BJ (cell line): ENCODE results near the gene CD4. TPM values are rescaled to one million over a fixed set of nuclear protein-coding genes. Genes with fewer than 3 reads are reported as not detected.
"Not testable (repeated sequence)": the region's sequence is repeated elsewhere in the genome, so short reads cannot be mapped to it uniquely, and the experiment has no call there.

Experiments
- CTCF ChIA-PET: fragments of 350-600 bp; formaldehyde crosslinking; extraction: SDS; loops from one replicate; lab custom pipeline; 2021; ENCODE audit warnings: antibody characterized with exemption, inconsistent platforms; lab: Yijun Ruan, JAX
- POLR2A ChIA-PET: fragments of 300-600 bp; sonication (Branson Sonifier 250); formaldehyde crosslinking; extraction: SDS; loops from one replicate; lab custom pipeline; 2021; ENCODE audit warnings: antibody characterized with exemption; lab: Charles Lee
- DNase-seq: peaks from one replicate; pipeline ENCODE4 v3.0.0-alpha.2; 2011; ENCODE audit warnings: low read depth
- H3K27me3 ChIP-seq: 2 replicates; pipeline ENCODE4 v1.6.0; 2011; ENCODE audit warnings: low read length; ENCODE audit not compliant: control insufficient read depth, insufficient read depth
- H3K36me3 ChIP-seq: 2 replicates; pipeline ENCODE4 v1.5.1; 2011; ENCODE audit warnings: low read length; ENCODE audit not compliant: control insufficient read depth, insufficient read depth
- H3K4me3 ChIP-seq: 2 replicates; pipeline ENCODE4 v1.5.1; 2011; ENCODE audit warnings: low read depth, mild to moderate bottlenecking, control low read depth, low read length
- CTCF ChIP-seq: IDR thresholded peaks from 2 replicates; pipeline ENCODE4 v1.5.1; 2011; ENCODE audit warnings: low read depth, mild to moderate bottlenecking, control low read depth, inconsistent platforms, low read length, moderate library complexity; ENCODE audit not compliant: insufficient read depth
- polyA plus RNA-seq: library from polyadenylated mRNA; depleted of rRNA; stranded (reverse); fragments of >200 nt; gene quantifications from 2 replicates; pipeline ENCODE4 v1.2.3, GENCODE V29; 2011

The CD4 gene
- polyA plus RNA-seq, 1 experiment: 0.42 TPM

GRCh38 chr12:6860116-6860515 lies 70.8 kb downstream of the CD4 start:
- POLR2A ChIA-PET: no interaction called here
- H3K36me3 ChIP-seq: peaks cover 59% of the 10 kb centered on the region
- CTCF ChIA-PET: interaction anchor here (1.1 to 3.5 kb wide), 4 partner anchors 9 to 107 kb away, joined by 4 to 15 read pairs (median 8); partner anchors contain the start of genes MLF2 and SPSB2
- no peak for TF ChIP-seq CTCF
- DNase-seq: no peak
- no peak overlapping the region for H3K4me3 ChIP-seq
- no peaks in the 10 kb centered on the region for H3K27me3 ChIP-seq

- no peak for TF ChIP-seq CTCF
- H3K27me3 ChIP-seq: no peaks in the 10 kb centered on the region
- no peak overlapping the region for H3K4me3 ChIP-seq
- peaks cover 56% of the 10 kb centered on the region for H3K36me3 ChIP-seq
- DNase-seq: no peak
- POLR2A ChIA-PET: no interaction called here
- CTCF ChIA-PET: interaction anchor here (1.1 to 3.5 kb wide), 3 partner anchors 8 to 11 kb away, joined by 3 to 15 read pairs (median 10); partner anchors contain the start of gene SPSB2
These were observed 71.6 kb downstream of the CD4 start for GRCh38 chr12:6860942-6861341.

GRCh38 chr12:6861391-6861790 lies 72.1 kb downstream of the CD4 start:
- ChIA-PET POLR2A (no interaction called here), CTCF (interaction anchor here (1.1 to 3.5 kb wide), 3 partner anchors 7 to 11 kb away, joined by 3 to 15 read pairs (median 10); partner anchors contain the start of gene SPSB2)
- Histone ChIP-seq H3K27me3 (no peaks in the 10 kb centered on the region), H3K36me3 (peaks cover 53% of the 10 kb centered on the region), H3K4me3 (no peak overlapping the region)
- no peak for DNase-seq
- no peak for TF ChIP-seq CTCF

- ChIA-PET CTCF (interaction anchor here (1.4 to 1.8 kb wide), 2 partner anchors 9 to 11 kb away, joined by 5 to 7 read pairs; partner anchors contain the start of genes SPSB2 and USP5), POLR2A (no interaction called here)
- peaks cover 47% of the 10 kb centered on the region for H3K36me3 ChIP-seq
- no peak overlapping the region for H3K4me3 ChIP-seq
- no peaks in the 10 kb centered on the region for H3K27me3 ChIP-seq
- no peak for TF ChIP-seq CTCF
- DNase-seq: no peak
These were observed 73.7 kb downstream of the CD4 start for GRCh38 chr12:6863033-6863432.

GRCh38 chr12:6863586-6864321 lies 74.4 kb downstream of the CD4 start:
- Histone ChIP-seq H3K36me3 (peaks cover 42% of the 10 kb centered on the region), H3K27me3 (no peaks in the 10 kb centered on the region), H3K4me3 (no peak overlapping the region)
- CTCF ChIA-PET: interaction anchor here (1.4 to 9.7 kb wide), 3 partner anchors 9 to 11 kb away, joined by 5 to 112 read pairs (median 7); partner anchors contain the start of genes CDCA3, SPSB2 and USP5
- POLR2A ChIA-PET: no interaction called here
- no peak for DNase-seq
- TF ChIP-seq CTCF: no peak

GRCh38 chr12:6865307-6865706 lies 76.0 kb downstream of the CD4 start:
- peaks cover 42% of the 10 kb centered on the region for H3K36me3 ChIP-seq
- CTCF ChIA-PET: interaction anchor here (0.9 to 9.7 kb wide), 3 partner anchors 12 to 87 kb away, joined by 3 to 112 read pairs (median 4); partner anchors contain the start of genes CDCA3 and USP5
- not testable (repeated sequence) for DNase-seq, H3K27me3 ChIP-seq, H3K4me3 ChIP-seq
- POLR2A ChIA-PET: interaction anchor here (4.7 kb wide), 1 partner anchor 13 kb away, joined by 34 read pairs; the partner anchor contains the start of genes CDCA3 and USP5
